Left ventricle myocardium inferior (tissue), 1 donor: ENCODE data around the gene DENND1A. TPM values are rescaled to one million over a fixed set of nuclear protein-coding genes. Genes with fewer than 3 reads are reported as not detected.

Experiments used
- DNase-seq: peaks from one replicate; pipeline ENCODE4 v3.0.0-alpha.2; 2020
- H3K27ac ChIP-seq: fragments of 200-600 bp; replicated peaks from 2 replicates; pipeline ENCODE4 v1.8.0; 2021
- H3K27me3 ChIP-seq: fragments of 200-600 bp; 2 replicates; pipeline ENCODE4 v1.8.0; 2021; ENCODE audit warnings: low read depth
- H3K36me3 ChIP-seq: fragments of 200-600 bp; 2 replicates; pipeline ENCODE4 v1.8.0; 2021
- H3K4me1 ChIP-seq: fragments of 200-600 bp; 2 replicates; pipeline ENCODE4 v1.8.0; 2021
- H3K4me3 ChIP-seq: fragments of 200-600 bp; 2 replicates; pipeline ENCODE4 v1.8.0; 2021; ENCODE audit warnings: mild to moderate bottlenecking, moderate library complexity
- H3K9me3 ChIP-seq: fragments of 200-600 bp; replicated peaks from 2 replicates; pipeline ENCODE4 v1.8.0; 2021
- CTCF ChIP-seq: fragments of 200-600 bp; IDR thresholded peaks from 2 replicates; pipeline ENCODE4 v1.8.0; 2021; ENCODE audit warnings: antibody characterized with exemption, mild to moderate bottlenecking, borderline replicate concordance
- intact Hi-C: fragments of 100-400 bp; cut with micrococcal nuclease; formaldehyde crosslinking; loops from one replicate; pipeline ENCODE4 v1.11.0; 2022
- total RNA-seq: library from RNA; stranded (reverse); fragmentation: NEBNext Ultra II Directional; extraction: Animal tissue kit (Norgen Biotek cat#: 25700); gene quantifications from one replicate; pipeline ENCODE4 v1.2.1, GENCODE V29; 2021
- donor health status: DM: no; HTN: yes; CAD: no; lungs with severe emphysema.

The DENND1A gene
- total RNA-seq, 1 donor from 2014 or later = 12.2 TPM

GRCh38 chr9:123601828-123602227 lies 328.1 kb downstream of the DENND1A start:
- intact Hi-C loops = no loop called here
- Histone ChIP-seq H3K27ac (no peak overlapping the region), H3K4me3 (no peak overlapping the region), H3K36me3 (peaks cover 4% of the 10 kb centered on the region), H3K27me3 (no peaks in the 10 kb centered on the region), H3K4me1 (no peaks in the 10 kb centered on the region), H3K9me3 (no peaks in the 10 kb centered on the region)
- no peak for TF ChIP-seq CTCF
- DNase-seq = no peak

- Histone ChIP-seq H3K27me3 (no peaks in the 10 kb centered on the region), H3K9me3 (no peaks in the 10 kb centered on the region), H3K27ac (no peak overlapping the region), H3K36me3 (peaks cover 8% of the 10 kb centered on the region), H3K4me1 (no peaks in the 10 kb centered on the region), H3K4me3 (no peak overlapping the region)
- intact Hi-C loops = no loop called here
- DNase-seq = no peak
- no peak for TF ChIP-seq CTCF
These were observed 330.1 kb downstream of the DENND1A start for GRCh38 chr9:123599781-123600180.

DNA sequence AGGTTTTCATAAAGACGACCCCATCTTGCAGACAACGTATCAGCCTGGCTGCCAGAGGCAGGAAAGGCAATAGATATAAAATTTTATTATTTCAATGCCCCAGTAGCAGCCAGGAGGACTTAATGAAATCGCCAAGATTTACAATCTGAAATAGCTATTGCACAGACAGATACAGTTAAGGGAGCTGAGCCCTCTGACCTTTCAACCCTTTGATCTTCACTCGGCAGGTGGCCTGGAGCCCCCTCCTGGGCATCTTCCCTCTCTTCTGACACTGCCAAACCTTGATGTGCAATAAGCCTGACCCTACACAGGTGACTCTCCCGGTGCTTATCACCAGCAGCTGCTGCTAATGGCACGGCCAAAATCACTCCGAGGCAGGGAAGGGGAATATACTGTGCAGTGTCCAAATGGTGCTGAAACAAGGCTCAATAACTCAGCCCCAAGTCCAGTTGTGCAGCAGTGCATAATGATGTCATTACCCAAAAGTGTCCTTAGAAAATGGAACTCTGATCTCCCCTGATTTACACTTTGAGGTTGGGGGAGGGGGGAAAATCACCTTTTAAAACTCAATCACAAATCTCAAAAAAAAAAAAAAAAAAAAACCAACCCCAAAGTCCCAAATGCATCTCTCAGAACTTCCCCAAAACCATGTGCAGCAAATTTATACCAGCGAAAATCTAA lies 331.9 kb downstream of the DENND1A start:
- H3K4me3 ChIP-seq = no peak overlapping the region
- H3K4me1 ChIP-seq = no peaks in the 10 kb centered on the region
- H3K36me3 ChIP-seq = peaks cover 8% of the 10 kb centered on the region
- TF ChIP-seq CTCF = no peak
- no peak overlapping the region for H3K27ac ChIP-seq
- no peak for DNase-seq
- H3K27me3 ChIP-seq = no peaks in the 10 kb centered on the region
- H3K9me3 ChIP-seq = no peaks in the 10 kb centered on the region
- intact Hi-C loops = no loop called here

DNA sequence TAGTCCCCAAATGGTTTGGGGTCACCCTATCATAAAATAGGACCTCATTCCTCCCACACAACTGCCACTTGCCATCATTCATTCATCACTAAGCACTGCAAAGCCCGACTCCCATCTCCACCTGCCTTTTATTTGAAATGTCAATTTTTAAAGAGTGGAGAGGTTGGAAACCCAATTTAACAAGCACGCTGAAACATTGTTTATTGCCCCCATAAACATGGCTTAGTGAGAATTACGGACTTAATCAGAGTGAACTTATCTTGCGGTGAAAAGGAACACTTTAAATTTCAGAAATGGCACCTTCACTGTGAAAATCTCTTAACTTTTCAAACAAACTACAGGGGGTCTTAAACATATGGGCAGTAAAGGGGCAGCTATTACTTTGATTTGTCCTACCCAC lies 332.9 kb downstream of the DENND1A start:
- intact Hi-C loops = no loop called here
- DNase-seq = no peak
- TF ChIP-seq CTCF = no peak

GRCh38 chr9:123591283-123591682 lies 338.6 kb downstream of the DENND1A start:
- no peak for TF ChIP-seq CTCF
- intact Hi-C loops = no loop called here

More for the DNA sequence above, 332.9 kb downstream of the DENND1A start:
- Histone ChIP-seq H3K4me1 (no peaks in the 10 kb centered on the region), H3K27me3 (no peaks in the 10 kb centered on the region), H3K9me3 (no peaks in the 10 kb centered on the region), H3K27ac (no peak overlapping the region), H3K4me3 (no peak overlapping the region), H3K36me3 (peaks cover 8% of the 10 kb centered on the region)

More at GRCh38 chr9:123591283-123591682, 338.6 kb downstream of the DENND1A start:
- Histone ChIP-seq H3K27me3 (no peaks in the 10 kb centered on the region), H3K4me1 (no peaks in the 10 kb centered on the region), H3K36me3 (peaks cover 4% of the 10 kb centered on the region), H3K27ac (no peak overlapping the region), H3K9me3 (peaks cover 15% of the 10 kb centered on the region), H3K4me3 (no peak overlapping the region)
- DNase-seq = no peak
